ENCODE measurements around the gene ZFYVE28.
A peak's percentile ranks its signal among the peaks of the same experiment; 100 is the strongest.

ZFYVE28 gene

GRCh38 chr4:2443061-2443730, 24.8 kb upstream of the ZFYVE28 start:
- in situ Hi-C loops (cut with HindIII; ENCODE audit: low pct_unique_long_range_greater_than_20kb, low sequenced_read_pairs): no loop called here
- no peak for DNase-seq (ENCODE audit: low read depth in 1 of 2, low spot score in 1 of 2)
- no peak for TF ChIP-seq JUND (IDR thresholded peaks at IDR 0.05; ENCODE audit: low read depth)

DNA sequence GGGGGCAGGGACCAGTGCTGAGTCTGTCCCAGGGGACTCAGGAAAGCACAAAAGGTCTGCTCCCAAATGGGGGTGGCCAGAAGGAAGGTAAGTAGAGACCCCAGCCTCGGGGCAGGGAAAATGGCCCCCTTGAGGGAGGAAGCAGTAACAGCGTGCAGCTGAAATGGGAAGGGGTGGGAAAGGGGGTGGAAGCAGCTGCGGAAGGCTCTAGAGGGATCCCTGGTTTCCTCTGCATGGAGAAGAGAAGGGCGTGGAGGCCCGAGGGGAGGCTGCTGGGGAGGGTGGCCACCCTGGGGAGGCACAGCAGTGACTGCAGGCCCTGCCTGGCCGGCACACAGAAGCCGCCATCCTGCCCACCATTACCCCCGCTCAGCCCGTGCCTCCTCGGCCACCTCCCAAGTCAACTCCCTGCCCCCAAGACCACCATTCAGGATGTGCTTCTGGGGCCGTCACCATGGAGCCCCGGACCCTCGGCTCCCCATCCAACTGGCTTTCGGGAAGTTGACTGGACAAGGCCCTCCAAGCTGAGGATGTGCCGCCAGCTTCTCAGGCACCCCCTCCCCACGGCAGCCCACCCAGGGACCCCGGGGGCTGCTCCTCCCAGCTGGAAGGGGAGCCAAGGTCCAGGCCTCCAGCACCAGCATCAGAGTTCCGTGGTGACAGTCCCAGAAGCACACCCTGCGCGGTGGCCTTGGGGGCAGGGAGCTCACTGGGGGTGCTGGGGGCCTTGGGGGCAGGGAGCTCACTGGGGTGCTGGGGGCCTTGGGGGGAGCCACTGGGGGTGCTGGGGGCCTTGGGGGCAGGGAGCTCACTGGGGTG, 23.9 kb upstream of the ZFYVE28 start:
- no peak for DNase-seq (ENCODE audit: low read depth in 1 of 2, low spot score in 1 of 2)
- in situ Hi-C loops (cut with HindIII; ENCODE audit: low pct_unique_long_range_greater_than_20kb, low sequenced_read_pairs): no loop called here

DNA sequence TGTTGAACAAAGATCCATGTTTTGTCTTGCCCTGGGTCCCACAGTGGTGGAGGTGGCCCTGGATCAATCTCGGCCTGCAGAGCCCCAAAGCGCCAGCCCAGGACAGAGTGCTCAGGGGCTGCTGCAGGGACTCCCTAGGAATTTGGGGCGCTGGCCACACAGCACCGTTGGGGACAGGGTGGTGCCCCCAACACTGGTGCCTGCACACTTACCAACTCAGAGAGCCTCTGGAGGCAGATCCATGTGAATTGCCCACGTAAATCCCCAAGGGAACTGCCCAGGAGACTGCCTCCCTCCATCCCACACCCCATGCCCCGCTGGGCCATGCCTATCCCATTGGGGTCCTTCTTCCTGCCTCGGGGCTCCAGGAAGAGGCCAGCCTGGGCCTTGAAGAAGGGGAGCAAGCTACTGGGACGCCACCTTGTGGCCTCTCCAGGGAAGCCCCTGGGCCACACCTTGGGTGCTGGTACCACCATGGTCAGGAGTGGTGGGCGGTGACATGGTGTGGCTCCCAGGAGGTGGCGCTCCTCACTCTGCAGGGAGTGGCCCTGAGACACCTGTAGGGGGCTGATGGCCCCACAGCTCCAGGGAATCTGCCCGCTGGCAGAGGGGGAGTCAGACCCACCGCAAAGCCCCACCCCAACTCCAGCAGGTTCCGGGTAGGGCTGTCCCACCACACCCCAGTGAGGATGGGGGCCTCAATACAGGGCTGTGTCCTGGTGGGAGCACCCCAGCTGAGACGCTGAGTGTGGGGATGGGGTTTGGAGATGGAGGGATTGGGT, 23.1 kb upstream of the ZFYVE28 start:
- DNase-seq (ENCODE audit: low read depth in 1 of 2, low spot score in 1 of 2): peak in 1 of 2 experiments; percentile 68
- in situ Hi-C loops (cut with HindIII; ENCODE audit: low pct_unique_long_range_greater_than_20kb, low sequenced_read_pairs): no loop called here
- no peak for TF ChIP-seq JUND (IDR thresholded peaks at IDR 0.05; ENCODE audit: low read depth)

More for the DNA sequence above, 23.9 kb upstream of the ZFYVE28 start:
- TF ChIP-seq JUND (IDR thresholded peaks at IDR 0.05; ENCODE audit: low read depth): no peak

- no peak for DNase-seq (ENCODE audit: low read depth in 1 of 2, low spot score in 1 of 2)
- TF ChIP-seq JUND (IDR thresholded peaks at IDR 0.05; ENCODE audit: low read depth): no peak
- in situ Hi-C loops (cut with HindIII; ENCODE audit: low pct_unique_long_range_greater_than_20kb, low sequenced_read_pairs): no loop called here
Measured at GRCh38 chr4:2438822-2439718, 20.6 kb upstream of the ZFYVE28 start.

GRCh38 chr4:2437475-2438215, 19.2 kb upstream of the ZFYVE28 start:
- no peak for DNase-seq (ENCODE audit: low read depth in 1 of 2, low spot score in 1 of 2)
- in situ Hi-C loops (cut with HindIII; ENCODE audit: low pct_unique_long_range_greater_than_20kb, low sequenced_read_pairs): no loop called here
- TF ChIP-seq JUND (IDR thresholded peaks at IDR 0.05; ENCODE audit: low read depth): no peak

GRCh38 chr4:2436761-2437474, 18.5 kb upstream of the ZFYVE28 start:
- no peak for DNase-seq (ENCODE audit: low read depth in 1 of 2, low spot score in 1 of 2)
- no peak for TF ChIP-seq JUND (IDR thresholded peaks at IDR 0.05; ENCODE audit: low read depth)
- in situ Hi-C loops (cut with HindIII; ENCODE audit: low pct_unique_long_range_greater_than_20kb, low sequenced_read_pairs): no loop called here

GRCh38 chr4:2436301-2436700, 17.9 kb upstream of the ZFYVE28 start:
- no peak for TF ChIP-seq JUND (IDR thresholded peaks at IDR 0.05; ENCODE audit: low read depth)
- DNase-seq (ENCODE audit: low read depth in 1 of 2, low spot score in 1 of 2): peak in 1 of 2 experiments; percentile 47
- in situ Hi-C loops (cut with HindIII; ENCODE audit: low pct_unique_long_range_greater_than_20kb, low sequenced_read_pairs): no loop called here

DNA sequence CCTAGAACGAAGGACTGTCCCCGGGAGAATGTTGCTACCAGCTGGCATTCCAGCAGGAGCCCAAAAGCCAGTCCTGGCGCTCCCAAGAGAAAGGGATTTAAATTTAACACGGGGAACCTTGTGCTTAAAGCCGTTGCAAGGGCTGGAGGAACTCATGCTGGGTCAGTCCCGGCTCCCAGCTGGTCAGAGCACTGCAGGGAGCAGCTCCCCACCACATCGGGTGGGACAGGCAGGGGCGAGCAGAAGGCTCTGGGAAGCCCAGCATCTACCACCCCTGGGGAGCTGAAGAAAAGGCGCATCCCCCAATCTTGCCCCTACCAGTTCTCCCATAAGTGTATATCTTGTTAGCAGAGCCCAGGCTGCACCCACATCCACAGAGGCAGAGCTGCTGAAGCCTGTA, 16.0 kb upstream of the ZFYVE28 start:
- in situ Hi-C loops (cut with HindIII; ENCODE audit: low pct_unique_long_range_greater_than_20kb, low sequenced_read_pairs): no loop called here
- DNase-seq (ENCODE audit: low read depth in 1 of 2, low spot score in 1 of 2): no peak
- no peak for TF ChIP-seq JUND (IDR thresholded peaks at IDR 0.05; ENCODE audit: low read depth)

DNA sequence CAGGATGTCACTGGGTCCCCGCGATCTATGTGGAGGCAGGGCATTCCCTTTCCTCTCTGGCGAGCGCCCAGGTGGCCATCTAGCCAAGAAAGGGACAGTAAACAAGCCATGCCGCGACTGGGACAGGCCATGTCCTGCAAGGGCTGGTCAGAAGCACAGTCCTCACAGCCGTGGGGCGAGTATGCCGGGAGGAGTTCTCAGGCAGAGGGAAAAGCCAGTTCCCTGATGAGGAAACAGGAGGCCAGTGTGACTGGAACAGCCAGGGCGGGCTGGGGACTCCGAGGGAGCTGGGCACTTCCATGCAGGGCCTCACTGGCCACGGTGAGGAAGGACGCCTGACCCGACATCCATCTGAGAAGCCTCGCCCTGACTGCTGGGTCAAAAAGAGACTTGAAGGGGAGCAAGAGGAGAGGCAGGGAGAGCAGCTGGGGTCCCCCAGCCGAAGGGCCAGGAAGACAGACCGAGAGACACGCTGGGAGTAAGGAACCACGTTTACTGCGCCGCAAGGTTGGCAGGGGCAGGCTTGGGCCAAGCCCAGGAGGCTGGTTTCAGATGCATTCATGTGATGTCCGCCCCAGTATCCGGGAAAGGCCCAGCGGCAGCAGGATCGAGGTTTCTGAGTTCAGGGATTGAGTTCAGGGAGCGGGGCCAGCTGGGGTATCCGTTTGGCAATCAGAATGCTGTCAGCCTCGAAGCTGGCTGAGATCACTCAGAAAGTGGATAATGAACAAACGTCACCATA, 15.3 kb upstream of the ZFYVE28 start:
- in situ Hi-C loops (cut with HindIII; ENCODE audit: low pct_unique_long_range_greater_than_20kb, low sequenced_read_pairs): no loop called here
- no peak for DNase-seq (ENCODE audit: low read depth in 1 of 2, low spot score in 1 of 2)

GRCh38 chr4:2432991-2433530, 14.6 kb upstream of the ZFYVE28 start:
- TF ChIP-seq JUND (IDR thresholded peaks at IDR 0.05; ENCODE audit: low read depth): no peak
- no peak for DNase-seq (ENCODE audit: low read depth in 1 of 2, low spot score in 1 of 2)
- in situ Hi-C loops (cut with HindIII; ENCODE audit: low pct_unique_long_range_greater_than_20kb, low sequenced_read_pairs): no loop called here

More for the DNA sequence above, 15.3 kb upstream of the ZFYVE28 start:
- no peak for TF ChIP-seq JUND (IDR thresholded peaks at IDR 0.05; ENCODE audit: low read depth)

Measured in T47D (cell line).